HG02973 (cell line): ENCODE data around the gene CTSS.
"Not testable (repeated sequence)": the region's sequence is repeated elsewhere in the genome, so short reads cannot be mapped to it uniquely, and the experiment has no call there.

ENCODE experiments used
- ATAC-seq: cut with Tn5 transposase; IDR thresholded peaks from one replicate; pipeline ENCODE4 v1.9.1; 2021; ENCODE audit warnings: moderate library complexity; ENCODE audit not compliant: unreplicated experiment

CTSS gene

DNA sequence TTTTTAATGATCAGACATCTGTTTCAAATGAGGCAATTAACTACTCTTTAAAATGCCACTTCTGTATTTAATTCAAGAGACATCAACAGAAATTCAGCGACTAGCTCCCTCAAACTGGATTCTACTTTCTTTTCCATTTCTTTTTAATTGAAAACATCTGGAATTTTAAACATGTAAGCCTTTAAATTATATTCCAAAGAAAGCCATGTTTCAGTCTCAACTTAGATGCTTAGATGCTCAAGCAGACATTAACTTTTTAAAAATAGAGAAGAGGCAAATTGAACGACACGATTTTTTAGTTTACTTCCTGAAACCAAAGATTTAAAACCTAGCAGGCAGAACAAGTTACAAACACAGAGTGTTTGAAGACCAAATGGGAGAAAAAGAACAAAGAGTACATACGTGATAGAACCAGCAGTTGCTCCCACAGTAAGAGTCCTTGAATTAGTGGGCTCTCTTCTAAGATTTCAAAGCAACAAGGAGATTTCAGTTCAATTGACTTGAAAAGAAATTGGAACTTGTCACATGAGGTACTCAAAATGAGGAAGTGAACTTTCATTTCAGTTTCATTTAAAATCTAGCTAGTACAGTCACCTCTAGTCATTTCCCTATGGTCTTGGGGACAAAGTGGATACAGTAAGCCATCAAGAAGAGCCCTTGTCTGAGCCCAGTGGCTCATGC lies at the start of gene CTSS:
TSS of gene CTSS (minus strand) at position 483 of the 681 bp plus-strand sequence. CDS start 1,015 bp downstream, outside the sequence.
- peak; percentile 71 for ATAC-seq

DNA sequence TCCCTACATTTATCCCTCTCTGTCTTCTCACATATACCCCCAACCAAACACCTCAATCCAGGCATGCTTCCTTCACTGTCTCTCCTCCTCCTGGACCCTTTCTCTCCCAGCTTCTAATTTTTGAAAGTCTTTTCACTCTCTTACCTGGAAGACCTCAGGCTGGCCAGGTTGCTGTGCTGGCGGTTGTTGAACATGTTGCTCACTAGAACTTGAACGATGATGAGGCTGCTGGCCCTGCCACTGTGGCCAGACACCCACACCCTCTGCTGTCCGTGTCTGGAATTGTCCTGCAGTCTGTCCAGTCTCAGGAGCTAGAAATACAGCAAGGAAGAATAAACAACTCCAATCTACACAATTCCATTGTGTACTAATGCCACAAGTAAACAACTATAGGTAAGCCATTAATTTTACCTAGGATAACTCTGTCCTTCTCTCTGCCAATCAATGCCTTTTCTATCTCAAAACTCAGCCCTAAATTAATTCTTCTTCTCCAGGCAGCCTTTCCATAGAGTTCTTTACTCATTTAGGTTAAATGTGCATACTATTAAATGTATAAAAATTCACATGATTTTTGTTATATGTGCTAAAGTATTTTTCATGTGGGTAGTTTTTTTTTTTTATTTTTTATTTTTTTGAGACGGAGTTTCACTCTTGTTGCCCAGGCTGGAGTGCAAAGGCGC lies 47.6 kb upstream of the CTSS start:
- ATAC-seq: no peak

DNA sequence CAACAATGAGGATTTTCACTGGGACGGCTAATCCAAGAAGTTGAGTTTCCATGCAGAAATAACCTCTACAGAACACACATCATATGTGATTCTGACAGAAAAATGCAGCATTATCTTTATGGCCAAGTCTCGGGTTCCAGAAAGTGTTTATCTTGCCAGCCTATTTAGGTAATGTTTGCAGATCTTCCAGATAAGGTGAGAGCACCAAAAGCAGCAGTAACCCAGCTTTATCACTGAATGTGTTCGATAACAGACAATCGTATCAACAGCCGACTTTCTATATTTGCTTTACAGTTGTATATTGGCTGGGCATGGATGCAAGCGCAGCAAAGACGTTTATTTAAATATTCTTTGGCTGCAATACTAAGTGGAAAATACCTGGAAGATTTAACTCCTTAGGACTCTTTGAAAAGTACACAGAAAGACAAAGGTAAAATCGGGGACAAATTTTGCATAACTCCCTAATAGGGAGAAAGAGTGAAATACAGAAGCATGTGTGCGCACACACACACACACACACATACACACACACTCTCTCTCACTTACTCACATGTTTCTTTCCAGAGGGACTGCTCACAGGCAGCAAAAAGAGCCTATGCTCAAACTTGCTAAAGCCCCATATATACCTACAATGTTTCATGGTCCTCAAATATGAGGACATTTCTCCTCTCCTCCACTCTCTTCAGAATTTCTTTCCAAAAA lies 45.5 kb upstream of the CTSS start:
- no peak for ATAC-seq

DNA sequence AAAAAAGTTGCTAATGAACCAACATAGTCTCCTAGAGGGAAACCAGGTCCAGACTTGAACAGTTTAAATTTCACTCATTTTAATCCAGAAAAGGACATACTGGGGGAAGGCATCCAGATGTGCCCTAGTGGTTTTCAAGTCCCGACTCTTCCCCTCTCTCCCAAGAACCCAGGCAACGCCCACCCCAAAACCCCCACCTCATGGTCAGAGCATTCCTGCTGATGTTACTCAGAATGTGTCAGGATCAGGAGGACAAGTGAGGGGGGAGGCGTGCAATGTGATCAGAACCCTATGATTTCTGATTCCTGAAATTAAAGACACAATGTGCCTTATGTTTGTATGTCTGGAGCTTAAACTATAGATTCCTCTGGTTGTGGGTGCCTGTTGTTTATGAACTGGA lies 44.1 kb upstream of the CTSS start:
- no peak for ATAC-seq

DNA sequence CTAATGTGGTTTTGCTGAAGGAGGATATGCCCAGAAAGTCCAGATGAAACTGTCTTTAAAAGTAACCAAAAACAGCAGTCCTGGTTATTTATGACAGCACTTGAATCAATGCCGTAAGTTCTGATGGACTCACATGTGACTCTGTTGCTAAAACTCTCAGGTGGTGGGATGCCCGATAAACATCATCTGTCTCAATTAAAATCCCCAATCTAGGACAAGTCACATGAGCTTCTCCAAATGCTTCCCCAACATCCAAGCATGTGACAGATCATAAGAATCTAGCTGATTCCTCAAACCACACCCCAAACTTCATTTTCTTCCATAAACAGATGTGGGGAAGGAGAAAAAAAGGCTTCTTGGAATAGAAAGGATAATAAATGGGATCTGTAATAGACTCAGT lies 43.3 kb upstream of the CTSS start:
- no peak for ATAC-seq

DNA sequence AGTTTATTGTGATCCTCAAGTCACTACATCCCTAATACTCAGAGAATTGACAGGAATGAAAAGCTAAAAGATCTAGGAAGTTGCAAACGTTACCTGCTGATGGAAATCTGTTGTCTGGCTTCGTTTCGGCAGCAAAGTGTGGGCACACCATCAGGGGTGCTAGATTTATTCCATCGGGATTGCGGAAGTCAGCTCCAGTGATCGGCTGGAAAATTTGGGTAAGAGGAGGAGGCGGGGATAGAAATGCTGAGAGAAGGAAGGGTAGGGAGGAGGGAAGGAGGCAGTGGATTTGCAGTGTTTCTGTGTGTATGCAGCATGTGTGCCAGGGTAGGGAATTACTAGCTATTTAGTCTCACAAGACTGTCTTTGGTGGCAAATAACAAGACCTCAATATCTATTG lies 42.5 kb upstream of the CTSS start, which contains the start of gene CTSK:
TSS of gene CTSK (minus strand) at position 140 of the 400 bp plus-strand sequence. CDS start 1,455 bp downstream, outside the sequence.
- no peak for ATAC-seq

DNA sequence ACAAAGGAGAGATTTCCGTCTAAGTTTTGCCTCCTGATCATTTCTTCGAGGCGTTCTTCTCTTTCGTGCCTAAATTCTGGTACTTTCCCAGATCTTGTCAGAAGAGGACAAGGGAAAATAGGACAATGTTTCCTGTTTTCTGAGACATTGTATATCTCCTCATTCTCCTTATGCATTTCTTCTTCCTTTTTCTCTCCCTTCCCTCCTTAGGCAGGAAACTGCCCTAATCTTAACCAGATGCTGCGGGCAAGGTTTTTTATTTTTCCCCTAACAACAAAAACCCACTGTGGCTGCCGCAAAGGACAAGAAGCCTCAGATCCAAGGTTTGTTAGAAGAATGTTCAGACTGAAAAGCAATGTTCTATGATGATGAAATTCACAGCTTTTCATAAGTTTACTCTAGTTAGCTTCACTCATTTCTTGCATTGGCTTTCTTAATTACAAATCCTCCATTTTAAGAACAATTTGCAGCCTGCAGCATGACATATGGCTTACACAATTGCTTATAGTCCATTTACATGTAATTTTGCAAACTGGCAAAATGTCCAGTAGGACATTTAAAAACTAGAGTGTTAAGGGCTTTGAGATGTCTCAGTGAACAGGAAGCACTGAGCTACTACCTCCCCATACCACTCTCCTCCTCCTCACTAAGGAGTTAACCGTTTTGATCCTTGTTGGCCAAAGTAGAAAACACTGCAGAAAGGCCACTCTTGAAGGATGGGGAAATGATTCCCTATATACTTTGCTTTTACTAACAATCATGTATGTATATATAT lies 41.9 kb upstream of the CTSS start:
- ATAC-seq: no peak

DNA sequence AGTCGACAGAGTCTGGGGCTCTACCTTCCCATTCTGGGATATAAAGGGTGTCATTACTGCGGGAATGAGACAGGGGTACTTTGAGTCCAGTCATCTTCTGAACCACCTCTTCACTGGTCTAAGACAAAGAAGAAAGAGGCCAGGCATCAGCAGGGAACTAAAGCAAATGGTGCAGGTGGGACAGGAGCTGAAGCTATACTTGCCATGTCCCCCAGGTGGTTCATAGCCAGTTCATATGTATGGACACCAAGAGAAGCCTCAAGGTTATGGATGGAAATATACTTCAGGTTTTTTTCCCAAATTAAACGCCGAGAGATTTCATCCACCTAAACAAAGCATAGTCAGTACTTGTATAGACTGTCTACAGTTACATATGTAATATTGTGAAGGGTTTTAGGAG lies 40.3 kb upstream of the CTSS start:
- no peak for ATAC-seq

DNA sequence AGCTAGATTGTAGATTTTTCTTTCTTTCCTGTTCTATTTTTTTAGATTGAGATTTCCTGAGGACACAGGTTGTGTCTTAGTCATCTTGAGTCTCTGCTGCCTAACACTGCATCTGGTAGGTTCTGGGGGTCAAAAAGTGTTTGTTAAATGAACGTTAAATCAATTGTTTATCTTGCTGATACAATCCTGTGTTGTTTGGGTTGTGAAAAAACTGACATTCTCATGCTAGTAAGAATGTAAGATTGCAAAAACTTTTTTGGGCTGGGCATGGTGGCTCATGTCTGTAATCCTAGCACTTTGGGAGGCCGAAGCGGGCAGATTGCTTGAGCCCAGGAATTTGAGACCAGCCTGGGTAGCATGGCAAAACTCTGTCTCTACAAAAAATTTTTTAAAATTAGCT lies 39.1 kb upstream of the CTSS start:
- ATAC-seq: no peak

DNA sequence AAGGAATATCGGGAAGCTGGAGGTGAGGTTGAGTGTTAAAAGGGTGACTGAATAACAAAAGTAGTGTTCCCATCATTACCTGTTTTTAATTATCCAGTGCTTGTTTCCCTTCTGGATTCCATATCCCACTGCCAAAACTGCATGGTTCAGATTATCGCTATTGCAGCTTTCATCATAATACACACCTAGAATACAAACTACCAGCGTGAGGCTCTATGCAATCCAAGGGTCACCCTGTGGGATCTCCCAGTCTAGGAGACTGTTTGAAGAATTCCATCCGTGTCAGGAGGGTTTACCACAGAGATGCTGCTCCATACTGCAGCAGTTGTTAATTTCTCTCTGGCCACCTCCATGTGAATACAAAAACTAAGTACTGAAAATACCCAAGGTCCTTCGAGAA lies 33.5 kb upstream of the CTSS start:
- ATAC-seq: no peak

DNA sequence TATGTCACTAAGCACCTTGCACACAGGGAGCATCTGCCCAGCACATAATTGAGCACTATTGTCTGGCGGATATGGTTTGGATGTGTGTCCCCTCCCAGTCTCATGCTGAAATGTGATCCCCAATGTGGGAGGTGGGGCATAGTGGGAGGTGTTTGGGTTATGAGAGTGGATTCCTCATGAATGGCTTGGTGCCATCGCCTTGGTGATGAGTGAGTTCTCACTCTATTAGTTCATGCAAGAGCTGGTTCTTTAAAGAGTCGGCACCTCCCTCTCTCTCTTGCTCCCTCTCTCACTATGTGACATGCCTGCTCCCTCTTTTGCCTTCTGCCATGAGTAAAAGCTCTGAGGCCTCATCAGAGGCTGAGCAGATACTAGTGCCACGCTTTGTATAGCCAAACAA lies 32.9 kb upstream of the CTSS start:
- no peak for ATAC-seq

DNA sequence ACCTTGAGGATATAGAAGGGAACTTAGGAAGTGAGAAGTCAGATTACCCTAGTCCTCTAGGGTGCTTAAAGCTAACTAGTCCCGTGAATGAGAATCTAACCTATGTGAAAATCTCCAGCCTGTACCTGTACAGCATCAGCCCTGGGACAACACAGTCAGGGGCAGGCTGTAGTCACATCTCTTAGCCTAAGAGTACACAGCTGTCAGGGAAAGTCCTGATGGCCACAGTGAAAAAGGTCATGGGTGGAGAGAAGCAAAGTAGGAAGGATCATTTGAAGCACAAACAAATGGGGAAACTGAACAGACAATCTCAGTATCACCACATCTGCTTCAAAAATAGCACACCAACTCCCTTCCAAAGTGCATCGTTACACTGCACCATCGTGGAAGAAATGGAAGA lies 30.8 kb upstream of the CTSS start:
- ATAC-seq: no peak

DNA sequence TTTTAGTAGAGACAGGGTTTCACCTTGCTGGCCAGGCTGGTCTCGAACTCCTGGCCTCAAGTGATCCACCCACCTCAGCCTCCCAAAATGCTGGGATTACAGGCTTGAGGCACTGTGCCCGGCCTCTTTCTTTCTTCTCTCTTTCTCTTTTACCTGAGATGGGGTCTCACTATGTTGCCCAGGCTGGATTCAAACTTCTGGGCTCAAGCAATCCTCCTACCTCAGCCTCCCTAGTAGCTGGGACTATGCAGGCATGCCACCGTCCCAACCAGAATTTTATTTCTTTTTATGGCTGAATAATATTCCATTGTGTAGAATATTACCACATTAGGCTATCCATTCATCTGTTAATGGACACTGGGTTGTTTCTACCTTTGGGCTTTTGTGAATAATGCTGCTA lies 28.2 kb upstream of the CTSS start:
- not testable (repeated sequence) for ATAC-seq

DNA sequence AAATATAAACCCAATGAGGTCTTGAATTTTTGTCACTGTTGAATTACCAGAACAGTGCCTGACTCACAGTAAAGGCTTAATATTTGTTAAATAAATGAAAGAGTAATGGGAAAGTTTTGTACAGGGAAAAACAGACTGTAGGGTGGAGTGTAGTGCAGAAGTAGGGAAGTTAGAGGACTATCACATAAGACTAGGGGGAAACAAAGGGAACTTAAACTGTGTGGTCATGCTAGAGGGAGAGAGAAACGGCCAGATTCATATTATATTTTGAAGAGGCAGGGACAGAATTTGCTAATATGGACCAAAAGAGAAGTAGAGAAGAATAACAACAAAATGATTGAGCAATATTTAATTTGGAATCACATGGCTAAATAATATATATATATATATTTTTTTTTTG lies 27.6 kb upstream of the CTSS start:
- no peak for ATAC-seq

DNA sequence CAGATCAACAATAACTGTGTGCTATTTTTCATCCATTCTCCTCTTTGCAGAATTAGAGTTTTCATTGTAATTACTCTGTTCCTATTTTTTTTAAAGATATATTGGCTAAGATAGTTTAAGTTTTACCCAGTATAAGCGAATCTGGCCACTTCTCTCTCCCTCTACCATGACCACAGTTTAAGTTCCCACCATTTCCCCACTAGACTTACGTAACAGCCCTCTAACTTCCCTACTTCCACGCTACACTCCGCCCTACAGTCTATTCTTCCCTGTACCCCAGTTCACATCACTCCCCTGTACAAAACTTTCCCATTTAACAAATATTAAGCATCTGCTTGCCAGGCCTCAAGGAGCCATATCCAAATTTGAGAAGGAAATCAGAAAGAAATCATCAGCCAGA lies 26.0 kb upstream of the CTSS start:
- ATAC-seq: no peak

DNA sequence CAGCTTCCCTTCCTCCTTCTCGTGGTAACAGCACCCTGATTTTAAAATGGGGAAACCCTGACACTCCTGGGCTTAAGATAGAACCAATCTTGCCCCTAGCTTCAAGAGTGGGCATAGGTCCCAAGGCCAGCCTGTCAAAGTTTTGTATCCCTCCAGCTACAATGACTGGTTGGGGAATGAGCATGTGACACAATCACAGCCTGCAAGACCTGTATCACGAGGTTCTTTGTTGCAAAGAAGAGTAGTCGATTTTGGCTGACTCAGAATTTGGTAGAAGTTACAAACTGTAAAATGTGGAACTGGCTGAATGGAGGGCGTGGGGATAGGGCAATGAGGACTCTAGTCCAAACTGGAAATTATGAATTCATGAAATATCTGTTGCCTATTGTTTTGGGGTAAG lies 23.8 kb upstream of the CTSS start:
- ATAC-seq: no peak

DNA sequence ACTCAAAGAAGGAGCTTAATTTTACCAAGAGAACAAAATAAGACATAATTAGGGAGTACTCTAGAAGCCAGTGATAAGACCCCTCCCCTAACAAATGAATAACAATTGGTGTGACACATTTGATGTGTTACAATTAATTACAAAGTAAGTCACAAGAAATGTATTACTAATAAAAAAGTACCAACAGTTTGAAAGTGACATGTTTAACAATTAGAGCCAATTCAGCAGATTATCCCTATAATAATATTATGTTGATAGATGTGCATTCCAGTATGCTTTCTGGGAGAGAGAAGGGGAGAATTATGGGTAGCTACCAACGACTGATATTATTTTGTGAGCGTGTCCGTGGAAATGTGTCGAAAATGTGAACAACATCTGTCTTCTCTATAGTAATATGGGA lies 23.4 kb upstream of the CTSS start:
- no peak for ATAC-seq

DNA sequence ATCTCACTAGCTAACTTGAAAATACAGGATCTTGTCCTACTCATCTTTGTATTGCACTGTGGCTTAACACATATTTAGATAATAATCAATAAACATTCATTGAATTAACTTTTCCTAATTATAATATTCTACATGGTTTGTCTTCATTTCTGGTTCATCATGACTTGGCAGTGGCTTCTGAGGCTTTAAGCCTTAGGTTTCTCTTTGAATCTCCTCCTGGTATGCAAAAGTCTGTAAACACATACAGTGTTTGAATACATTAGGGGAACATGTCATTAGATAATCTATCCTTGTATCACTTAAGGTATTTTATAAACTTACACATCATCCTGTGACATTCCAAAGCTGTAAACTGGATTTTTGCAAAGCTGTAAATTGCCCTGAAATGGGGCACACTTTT lies 21.9 kb upstream of the CTSS start:
- no peak for ATAC-seq

DNA sequence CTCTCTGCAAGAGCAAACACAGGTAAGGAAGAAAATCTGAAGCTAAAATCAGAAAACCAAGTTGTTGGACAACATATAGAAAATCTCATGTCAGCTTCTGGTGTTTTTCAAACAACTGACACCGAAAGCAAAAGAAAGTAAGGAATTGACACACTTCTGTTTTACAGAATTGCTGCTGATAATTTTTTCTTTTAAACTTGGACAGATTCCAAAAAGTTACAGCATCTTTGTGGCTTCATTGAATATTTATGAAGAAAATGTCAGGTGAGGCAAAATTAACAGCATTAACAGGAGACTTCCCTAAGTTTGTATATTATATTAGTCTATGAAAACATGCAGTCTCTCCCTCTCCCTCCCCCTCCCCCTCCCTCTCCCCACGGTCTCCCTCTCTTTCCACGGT lies 14.9 kb upstream of the CTSS start:
- ATAC-seq: no peak

DNA sequence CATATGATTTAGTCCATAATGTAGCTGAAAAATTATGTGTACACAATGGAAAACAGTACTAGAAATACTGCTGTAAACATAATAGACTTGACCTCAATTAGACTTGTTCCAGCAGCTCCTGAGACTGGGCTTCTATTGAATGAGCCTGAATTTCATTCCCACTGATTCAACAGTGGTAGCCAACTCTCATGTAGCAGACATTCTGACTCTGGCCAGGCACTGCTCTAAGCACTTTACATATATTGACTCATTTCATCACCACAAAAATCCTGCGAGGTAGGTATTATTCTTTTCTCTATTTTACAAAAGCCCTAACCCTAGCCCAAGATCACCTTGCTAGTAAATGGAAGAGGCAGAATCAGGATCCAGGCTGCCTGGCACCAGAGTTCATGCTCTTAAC lies 12.8 kb upstream of the CTSS start:
- no peak for ATAC-seq

DNA sequence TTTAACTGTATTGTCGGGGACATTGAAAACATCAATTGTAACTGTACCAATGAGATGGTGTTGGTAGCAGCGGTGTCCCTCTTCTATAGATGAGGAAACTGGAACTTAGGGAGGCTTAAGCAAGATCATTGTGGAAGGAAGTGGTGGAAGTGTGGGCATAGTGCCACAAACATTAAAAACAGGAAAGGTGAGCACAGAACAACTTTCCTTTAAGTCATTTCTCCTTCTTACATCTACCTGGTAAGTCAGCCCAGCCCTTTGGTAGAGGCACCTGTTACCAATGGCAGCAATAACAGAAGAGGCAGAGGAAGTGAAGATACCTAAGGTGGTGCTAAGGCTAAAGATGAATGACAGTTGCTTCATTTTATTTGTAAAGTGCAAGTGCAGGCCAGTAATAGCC lies 12.0 kb upstream of the CTSS start:
- no peak for ATAC-seq
